ENCODE measurements around the gene NOXA1. TPM values are rescaled to one million over a fixed set of nuclear protein-coding genes. Genes with fewer than 3 reads are reported as not detected.

Gene NOXA1
- total and polyA plus RNA-seq, 9 of the 15 experiments (the other 6 are each of a cell fraction or from before 2014, with no cell fraction given): 0.07 to 1.2 (median 0.20) TPM; not detected in 4

- TF ChIP-seq ZBTB11 (CRISPR knock-in tag; IDR thresholded peaks at IDR 0.05) (no peak), ZNF311 (CRISPR knock-in tag; IDR thresholded peaks at IDR 0.05) (no peak), MYBL2 (IDR thresholded peaks at IDR 0.05; ENCODE audit: low read depth) (no peak), MYBL2 (CRISPR knock-in tag; IDR thresholded peaks at IDR 0.05; ENCODE audit: borderline replicate concordance) (no peak), SNIP1 (IDR thresholded peaks at IDR 0.05; ENCODE audit: low read depth) (no peak), MEIS2 (IDR thresholded peaks at IDR 0.05; ENCODE audit: partially characterized antibody) (no peak), YY1 (IDR thresholded peaks at IDR 0.05; ENCODE audit: borderline replicate concordance in 1 of 3, control insufficient read depth in 1 of 3, extremely low read depth in 1 of 3, insufficient read depth in 3 of 3, insufficient read length in 1 of 3, insufficient replicate concordance in 2 of 3, low read depth in 1 of 3, low read length in 2 of 3) (no peak), SPI1 (IDR thresholded peaks at IDR 0.05; ENCODE audit: borderline replicate concordance, low read depth, low read length) (no peak), MAZ (CRISPR knock-in tag; conservative IDR thresholded peaks at IDR 0.05 in 1 of 2, IDR thresholded peaks at IDR 0.05 in 1 of 2) (no peak)
- TF ChIP-seq, protein P1, sequence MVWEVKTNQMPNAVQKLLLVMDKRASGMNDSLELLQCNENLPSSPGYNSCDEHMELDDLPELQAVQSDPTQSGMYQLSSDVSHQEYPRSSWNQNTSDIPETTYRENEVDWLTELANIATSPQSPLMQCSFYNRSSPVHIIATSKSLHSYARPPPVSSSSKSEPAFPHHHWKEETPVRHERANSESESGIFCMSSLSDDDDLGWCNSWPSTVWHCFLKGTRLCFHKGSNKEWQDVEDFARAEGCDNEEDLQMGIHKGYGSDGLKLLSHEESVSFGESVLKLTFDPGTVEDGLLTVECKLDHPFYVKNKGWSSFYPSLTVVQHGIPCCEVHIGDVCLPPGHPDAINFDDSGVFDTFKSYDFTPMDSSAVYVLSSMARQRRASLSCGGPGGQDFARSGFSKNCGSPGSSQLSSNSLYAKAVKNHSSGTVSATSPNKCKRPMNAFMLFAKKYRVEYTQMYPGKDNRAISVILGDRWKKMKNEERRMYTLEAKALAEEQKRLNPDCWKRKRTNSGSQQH (CRISPR knock-in tag; IDR thresholded peaks at IDR 0.05): no peak
Observed at GRCh38 chr9:137432687-137433348, 9.6 kb downstream of the NOXA1 start (continued).
